ENCODE results near the gene LRRC32. TPM values are rescaled to one million over a fixed set of nuclear protein-coding genes. Genes with fewer than 3 reads are reported as not detected.
"Not testable (repeated sequence)": the region's sequence is repeated elsewhere in the genome, so short reads cannot be mapped to it uniquely, and the experiment has no call there.

The LRRC32 gene
- total RNA-seq, 3 donors from 2014 or later, result 4.6 to 5.8 (median 4.6) TPM

DNA sequence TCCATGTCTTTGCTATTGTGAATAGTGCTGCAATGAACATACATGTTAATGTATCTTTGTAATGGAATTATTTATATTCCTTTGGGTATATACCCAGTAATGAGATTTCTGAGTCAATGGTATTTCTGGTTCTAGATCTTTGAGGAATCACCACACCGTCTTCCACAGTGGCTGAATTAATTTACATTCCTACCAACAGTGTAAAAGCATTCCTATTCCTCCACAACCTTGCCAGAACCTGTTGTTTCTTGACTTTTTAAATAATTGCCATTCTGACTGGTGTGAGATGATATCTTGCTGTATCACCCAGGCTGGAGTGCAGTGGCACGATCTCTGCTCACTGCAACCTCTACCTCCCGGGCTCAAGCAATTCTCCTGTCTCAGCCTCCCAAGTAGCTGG lies 26.8 kb downstream of the LRRC32 start:
- not testable (repeated sequence) for ATAC-seq; H3K4me3 Mint-ChIP-seq; H3K36me3 Mint-ChIP-seq (ENCODE audit: insufficient read depth); DNase-seq; H3K4me1 Mint-ChIP-seq (ENCODE audit: low read depth)
- peaks cover 15% of the 10 kb centered on the region for H3K9me3 Mint-ChIP-seq
- H3K27me3 Mint-ChIP-seq (ENCODE audit: low read depth), result peaks cover 29% of the 10 kb centered on the region

- H3K36me3 Mint-ChIP-seq (ENCODE audit: insufficient read depth), result no peaks in the 10 kb centered on the region
- DNase-seq (no peak), ATAC-seq (peak; percentile 81 to 84)
- peaks cover 32% of the 10 kb centered on the region for H3K27me3 Mint-ChIP-seq (ENCODE audit: low read depth)
- no peak overlapping the region for H3K4me3 Mint-ChIP-seq
- peaks cover 12% of the 10 kb centered on the region for H3K9me3 Mint-ChIP-seq
- H3K4me1 Mint-ChIP-seq (ENCODE audit: low read depth), result peaks cover 7% of the 10 kb centered on the region
These were observed 28.2 kb downstream of the LRRC32 start for GRCh38 chr11:76642341-76642740.

- Mint-ChIP-seq H3K4me3 (no peak overlapping the region), H3K27me3 (ENCODE audit: low read depth) (peaks cover 32% of the 10 kb centered on the region), H3K4me1 (ENCODE audit: low read depth) (peaks cover 8% of the 10 kb centered on the region), H3K36me3 (ENCODE audit: insufficient read depth) (no peaks in the 10 kb centered on the region), H3K9me3 (peaks cover 7% of the 10 kb centered on the region)
- DNase-seq, result no peak
- ATAC-seq, result no peak
These were observed 28.6 kb downstream of the LRRC32 start for GRCh38 chr11:76641905-76642304.

DNA sequence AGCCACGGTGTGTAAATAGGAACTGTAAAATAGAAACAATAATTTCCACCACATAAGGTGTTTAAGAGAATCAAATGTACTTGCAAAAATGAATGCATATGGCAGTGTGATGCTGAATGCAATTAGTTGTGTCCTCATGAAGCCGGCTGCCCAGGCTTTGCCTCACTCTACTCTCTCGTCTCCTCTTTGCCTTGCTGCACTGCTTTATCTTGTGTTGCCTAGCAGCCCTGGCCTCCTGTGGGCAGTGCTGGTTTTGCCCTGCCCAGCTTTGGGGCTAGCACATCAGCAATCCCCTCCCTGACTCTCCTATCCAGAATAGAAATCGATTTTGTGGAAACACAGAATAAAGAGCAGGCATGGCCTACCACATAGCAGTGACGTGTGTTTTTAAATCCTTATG lies 30.0 kb downstream of the LRRC32 start:
- Mint-ChIP-seq H3K4me1 (ENCODE audit: low read depth) (peaks cover 9% of the 10 kb centered on the region), H3K4me3 (no peak overlapping the region), H3K9me3 (no peaks in the 10 kb centered on the region), H3K36me3 (ENCODE audit: insufficient read depth) (no peaks in the 10 kb centered on the region), H3K27me3 (ENCODE audit: low read depth) (peaks cover 35% of the 10 kb centered on the region)
- no peak for DNase-seq
- ATAC-seq, result no peak

GRCh38 chr11:76639621-76640020 lies 30.9 kb downstream of the LRRC32 start:
- ATAC-seq (no peak), DNase-seq (no peak)
- Mint-ChIP-seq H3K4me3 (no peak overlapping the region), H3K9me3 (no peaks in the 10 kb centered on the region), H3K36me3 (ENCODE audit: insufficient read depth) (no peaks in the 10 kb centered on the region), H3K4me1 (ENCODE audit: low read depth) (peaks cover 9% of the 10 kb centered on the region), H3K27me3 (ENCODE audit: low read depth) (peaks cover 27% of the 10 kb centered on the region)

DNA sequence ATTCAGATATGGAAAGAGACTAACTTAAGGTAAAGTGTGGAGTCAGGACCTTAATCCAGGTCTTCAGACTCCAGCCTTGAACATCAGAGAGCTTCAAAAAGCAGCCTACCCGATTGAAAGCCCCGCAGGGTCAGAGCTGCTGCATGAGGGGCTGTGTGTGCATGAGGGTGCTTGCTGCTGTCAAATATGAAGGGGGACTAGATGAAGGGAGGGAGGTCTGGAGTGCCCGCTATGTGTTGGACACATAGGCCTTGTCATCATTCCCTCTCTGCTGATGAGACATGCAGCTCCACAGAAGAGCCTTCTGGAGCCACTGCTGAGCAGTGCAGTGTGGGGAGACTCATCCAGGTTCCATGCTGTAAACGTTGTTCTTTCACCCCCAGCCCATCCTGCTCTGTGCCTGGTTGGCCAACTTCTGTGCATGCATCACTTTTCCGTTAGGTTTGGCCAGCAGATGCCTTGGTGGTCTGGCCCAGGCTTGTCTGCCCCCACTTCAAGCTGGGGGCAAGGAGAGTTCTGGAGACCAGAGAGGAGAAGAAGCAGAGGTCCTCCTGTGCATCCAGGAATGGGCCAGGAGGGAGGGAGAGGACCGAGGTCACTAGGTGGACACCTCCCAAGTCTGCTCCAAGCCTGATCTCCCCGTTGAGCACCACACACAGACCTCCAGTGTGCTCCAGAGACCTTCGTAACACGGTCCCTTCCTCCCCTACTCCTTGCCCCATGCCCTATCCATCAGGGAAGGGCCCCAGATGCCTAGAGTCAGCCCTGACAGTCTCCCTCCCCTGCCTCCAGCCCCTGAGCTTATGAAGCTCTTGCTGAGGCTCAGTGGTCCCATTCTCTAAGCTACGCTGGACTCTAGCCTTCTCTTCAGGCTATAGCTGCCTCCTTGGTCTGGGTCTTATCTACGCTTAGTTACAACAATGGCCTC lies 32.0 kb downstream of the LRRC32 start:
- no peaks in the 10 kb centered on the region for H3K36me3 Mint-ChIP-seq (ENCODE audit: insufficient read depth)
- DNase-seq (no peak), ATAC-seq (no peak)
- H3K9me3 Mint-ChIP-seq, result no peaks in the 10 kb centered on the region
- H3K4me3 Mint-ChIP-seq, result no peak overlapping the region
- peaks cover 9% of the 10 kb centered on the region for H3K4me1 Mint-ChIP-seq (ENCODE audit: low read depth)
- H3K27me3 Mint-ChIP-seq (ENCODE audit: low read depth), result peaks cover 28% of the 10 kb centered on the region

DNA sequence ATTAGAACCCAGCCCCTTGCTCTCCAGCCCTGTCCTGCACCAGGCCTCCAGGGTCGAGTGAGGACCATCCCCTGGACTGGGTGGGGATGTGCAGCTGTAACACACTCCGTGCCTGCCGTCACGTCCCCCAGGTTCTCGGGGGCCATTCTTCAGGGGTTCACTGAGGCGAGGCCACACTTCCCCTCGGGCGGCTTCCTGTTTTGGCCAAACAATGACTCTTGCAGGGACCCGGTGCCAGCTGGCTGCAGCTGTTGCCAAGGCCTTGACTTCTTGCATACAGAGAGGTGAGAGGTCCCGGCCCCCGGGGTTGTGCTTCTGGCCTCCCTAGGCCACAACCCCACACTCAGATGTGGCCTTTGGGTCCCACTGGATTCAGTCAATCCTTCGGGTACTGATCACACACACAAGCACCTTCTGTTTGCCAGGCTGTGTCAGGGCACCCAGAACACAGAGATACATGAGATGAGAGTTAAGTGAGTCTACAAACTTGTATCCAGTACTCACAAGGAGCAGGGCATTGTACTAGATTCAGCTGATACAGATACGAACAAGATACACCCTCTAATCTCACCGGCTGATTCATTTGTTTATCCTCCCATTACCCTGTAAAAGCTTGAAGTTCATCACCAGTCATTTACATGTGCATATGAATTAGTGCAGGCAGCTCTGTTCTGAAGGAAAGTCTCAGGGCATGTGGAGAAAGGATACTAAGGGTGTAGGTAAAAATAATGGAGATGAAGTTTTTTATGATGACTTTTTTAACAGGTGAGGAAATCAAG lies 32.9 kb downstream of the LRRC32 start:
- ATAC-seq, result no peak
- no peak for DNase-seq
- Mint-ChIP-seq H3K4me3 (no peak overlapping the region), H3K4me1 (ENCODE audit: low read depth) (peaks cover 9% of the 10 kb centered on the region), H3K9me3 (no peaks in the 10 kb centered on the region), H3K36me3 (ENCODE audit: insufficient read depth) (no peaks in the 10 kb centered on the region), H3K27me3 (ENCODE audit: low read depth) (peaks cover 22% of the 10 kb centered on the region)

- Mint-ChIP-seq H3K36me3 (ENCODE audit: insufficient read depth) (no peaks in the 10 kb centered on the region), H3K4me3 (no peak overlapping the region), H3K27me3 (ENCODE audit: low read depth) (peaks cover 20% of the 10 kb centered on the region), H3K4me1 (ENCODE audit: low read depth) (peaks cover 7% of the 10 kb centered on the region), H3K9me3 (no peaks in the 10 kb centered on the region)
- no peak for ATAC-seq
- no peak for DNase-seq
These were observed 33.6 kb downstream of the LRRC32 start for GRCh38 chr11:76636826-76637460.

- Mint-ChIP-seq H3K36me3 (ENCODE audit: insufficient read depth) (no peaks in the 10 kb centered on the region), H3K9me3 (no peaks in the 10 kb centered on the region), H3K4me3 (no peak overlapping the region), H3K27me3 (ENCODE audit: low read depth) (peaks cover 16% of the 10 kb centered on the region), H3K4me1 (ENCODE audit: low read depth) (peaks cover 4% of the 10 kb centered on the region)
- DNase-seq (no peak), ATAC-seq (no peak)
These were observed 34.4 kb downstream of the LRRC32 start for GRCh38 chr11:76635991-76636738.

DNA sequence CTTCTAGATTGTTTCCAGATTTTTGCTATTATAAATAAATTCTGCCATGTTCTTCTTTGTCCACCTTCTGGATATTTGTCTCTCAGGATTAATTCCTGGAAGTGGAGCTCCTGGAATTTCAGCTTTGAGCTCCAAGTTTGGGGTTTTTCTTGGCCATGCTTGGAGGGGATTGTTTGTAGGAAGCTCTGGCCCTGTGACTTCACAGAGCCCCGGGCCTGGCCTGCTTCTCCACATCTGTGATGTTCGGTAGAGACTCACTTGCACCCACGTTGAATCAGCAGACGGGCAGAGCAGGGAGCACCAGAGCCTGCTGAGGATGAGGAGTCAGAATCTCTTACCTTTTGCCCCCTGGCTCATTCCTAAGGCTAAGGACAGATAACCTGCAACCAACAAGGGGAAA lies 35.7 kb downstream of the LRRC32 start:
- ATAC-seq, result no peak
- H3K27me3 Mint-ChIP-seq (ENCODE audit: low read depth), result peaks cover 13% of the 10 kb centered on the region

DNA sequence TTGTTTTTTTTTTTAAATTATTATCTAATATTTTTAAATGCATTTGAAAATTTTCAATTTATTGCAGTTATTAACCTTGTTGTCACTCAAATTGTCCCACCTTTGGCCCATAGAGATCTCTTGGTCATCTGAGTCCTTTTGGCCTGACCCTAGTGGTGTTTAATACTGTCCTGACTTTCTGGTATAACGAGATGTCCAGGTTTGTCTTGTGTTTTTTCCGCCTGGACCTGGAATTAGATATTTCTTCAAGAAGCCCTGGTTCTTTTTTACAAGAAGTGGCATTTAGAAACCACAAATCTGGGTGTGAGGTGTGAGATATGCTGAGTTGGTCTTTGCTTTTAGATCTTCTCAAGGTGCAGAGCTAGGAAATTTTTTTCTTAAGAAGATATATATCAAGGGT lies 38.1 kb downstream of the LRRC32 start:
- H3K4me1 Mint-ChIP-seq (ENCODE audit: low read depth), result peaks cover 23% of the 10 kb centered on the region
- no peak overlapping the region for H3K4me3 Mint-ChIP-seq
- DNase-seq (no peak), ATAC-seq (no peak)
- no peaks in the 10 kb centered on the region for H3K9me3 Mint-ChIP-seq
- peaks cover 6% of the 10 kb centered on the region for H3K27me3 Mint-ChIP-seq (ENCODE audit: low read depth)
- no peaks in the 10 kb centered on the region for H3K36me3 Mint-ChIP-seq (ENCODE audit: insufficient read depth)

More for the DNA sequence above, 35.7 kb downstream of the LRRC32 start:
- H3K4me1 Mint-ChIP-seq (ENCODE audit: low read depth), result peaks cover 9% of the 10 kb centered on the region
- H3K36me3 Mint-ChIP-seq (ENCODE audit: insufficient read depth), result no peaks in the 10 kb centered on the region
- no peak for DNase-seq
- H3K9me3 Mint-ChIP-seq, result no peaks in the 10 kb centered on the region
- no peak overlapping the region for H3K4me3 Mint-ChIP-seq

DNA sequence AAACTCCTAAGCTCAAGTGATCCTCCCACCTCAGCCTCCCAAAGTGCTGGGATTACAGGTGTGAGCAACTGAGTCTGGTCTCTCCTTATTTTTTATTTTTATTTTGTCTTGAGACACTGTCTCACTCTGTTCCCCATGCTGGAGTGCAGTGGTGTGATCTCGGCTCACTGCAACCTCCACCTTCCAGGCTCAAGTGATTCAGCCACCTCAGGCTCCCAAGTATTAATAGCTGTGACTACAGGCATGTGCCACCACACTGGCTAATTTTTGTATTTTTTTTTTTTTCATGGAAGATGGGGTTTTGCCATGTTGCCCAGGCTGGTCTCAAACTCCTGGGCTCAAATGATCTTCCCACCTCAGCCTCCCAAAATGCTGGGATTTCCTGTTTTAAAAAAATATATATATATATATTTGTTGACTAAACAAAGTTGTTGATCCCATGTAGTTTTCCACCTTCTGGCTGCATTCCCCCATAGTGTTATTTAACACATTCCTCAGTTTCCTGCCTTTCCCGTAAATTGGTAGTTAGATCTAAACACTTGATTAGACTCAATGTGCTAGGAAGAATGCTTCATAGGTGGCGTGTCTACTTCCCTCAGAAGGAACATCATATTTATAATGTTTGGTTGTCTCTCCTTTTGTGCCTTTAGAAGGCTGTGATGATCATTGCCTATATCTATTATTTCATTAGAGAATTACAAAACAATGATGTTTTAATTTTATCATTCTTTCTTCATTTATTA lies 38.8 kb downstream of the LRRC32 start:
- Mint-ChIP-seq H3K36me3 (ENCODE audit: insufficient read depth) (no peaks in the 10 kb centered on the region), H3K4me3 (no peak overlapping the region), H3K4me1 (ENCODE audit: low read depth) (peaks cover 28% of the 10 kb centered on the region), H3K27me3 (ENCODE audit: low read depth) (peaks cover 6% of the 10 kb centered on the region), H3K9me3 (no peaks in the 10 kb centered on the region)
- DNase-seq (no peak), ATAC-seq (no peak)

- Mint-ChIP-seq H3K27me3 (ENCODE audit: low read depth) (peaks cover 3% of the 10 kb centered on the region), H3K4me3 (no peak overlapping the region), H3K9me3 (peaks cover 3% of the 10 kb centered on the region), H3K36me3 (ENCODE audit: insufficient read depth) (no peaks in the 10 kb centered on the region), H3K4me1 (ENCODE audit: low read depth) (peaks cover 35% of the 10 kb centered on the region)
- DNase-seq (no peak), ATAC-seq (no peak)
These were observed 39.8 kb downstream of the LRRC32 start for GRCh38 chr11:76630600-76631281.
